Stimulated activated CD4-positive, alpha-beta T cell treated with anti-CD3 and anti-CD28 coated beads, Interleukin-1b, Interleukin-23, amount 100 ng/mL, for 4 hours (primary cell): ENCODE measurements around the gene ITSN1.

Experiments
- DNase-seq, 2 donors: peaks; one replicate each; pipeline ENCODE4 v3.0.0-alpha.2; 2020; ENCODE audit warnings: low read depth in 2 of 2

ITSN1 gene

DNA sequence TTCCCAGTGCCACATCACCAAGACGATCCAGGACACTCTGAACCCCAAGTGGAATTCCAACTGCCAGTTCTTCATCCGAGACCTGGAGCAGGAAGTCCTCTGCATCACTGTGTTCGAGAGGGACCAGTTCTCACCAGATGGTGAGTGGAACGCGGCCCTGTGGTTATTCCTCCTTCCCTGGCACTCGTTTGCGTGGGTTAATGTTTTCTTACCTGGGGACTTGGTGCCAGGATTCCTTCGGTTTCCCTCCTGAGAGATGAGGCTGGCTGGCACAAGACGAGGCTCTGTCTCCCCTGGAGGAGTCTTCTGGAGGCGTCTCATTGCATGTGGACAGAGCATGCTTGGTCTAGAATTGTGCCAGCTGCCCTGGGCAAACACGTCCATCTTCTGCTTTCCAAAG, 244.0 kb downstream of the ITSN1 start:
- DNase-seq = no peak

DNA sequence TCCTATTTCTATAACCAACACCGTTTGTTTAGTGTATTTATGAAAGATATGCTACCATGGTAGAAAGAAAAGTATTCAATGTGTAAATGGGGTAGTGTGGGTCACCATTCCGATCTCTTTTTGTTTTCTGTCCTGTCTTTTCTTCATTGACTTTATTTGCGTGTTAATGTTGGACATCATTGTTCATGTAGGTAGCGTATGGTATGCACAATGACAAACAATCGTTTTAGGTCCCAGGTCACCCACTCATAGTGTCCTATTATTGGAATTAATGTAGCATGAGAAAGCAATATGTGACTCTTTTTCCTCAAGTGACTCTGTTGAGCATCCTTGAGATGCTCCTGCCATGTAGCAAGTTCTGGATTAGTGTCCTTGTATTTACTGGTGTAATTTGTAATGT, 247.9 kb downstream of the ITSN1 start:
- no peak for DNase-seq

DNA sequence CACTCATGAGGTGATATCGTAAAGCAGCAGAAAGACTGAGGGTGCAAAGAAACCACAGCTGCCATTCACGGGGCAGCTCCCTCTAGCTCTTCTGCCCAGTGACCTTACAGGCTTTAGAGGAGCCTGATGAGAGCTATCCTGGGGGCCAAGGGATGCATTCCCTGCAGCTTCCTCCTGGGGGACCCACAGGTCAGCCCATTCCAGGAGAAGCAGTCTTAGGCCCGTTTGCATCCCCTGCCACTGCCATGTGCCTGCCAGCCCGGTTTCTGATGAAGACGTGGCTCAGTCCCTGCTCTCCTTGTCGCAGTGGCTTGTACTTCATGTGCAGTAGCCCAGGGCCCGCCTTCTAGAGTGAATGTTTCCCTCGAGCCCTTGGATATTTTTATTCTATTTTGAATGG, 250.6 kb downstream of the ITSN1 start:
- DNase-seq = no peak

DNA sequence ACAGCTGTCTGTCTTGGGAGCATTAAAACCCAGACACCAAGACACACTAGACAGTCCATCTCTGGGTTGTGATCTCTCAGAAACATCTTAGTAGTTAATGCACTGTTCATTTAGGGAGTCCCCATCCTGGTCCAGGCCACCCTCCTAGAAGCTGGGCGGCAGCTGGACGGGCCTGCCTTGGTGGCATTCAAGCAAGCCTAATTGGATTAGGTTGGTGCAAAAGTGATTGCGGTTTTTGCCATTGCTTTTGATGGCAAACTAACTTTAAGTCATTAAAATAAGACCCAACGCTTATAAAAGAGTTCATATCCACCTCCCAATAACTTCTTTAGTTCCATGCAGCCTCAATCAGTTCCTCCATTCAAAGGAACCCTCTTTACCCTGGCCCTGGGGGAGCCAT, 251.6 kb downstream of the ITSN1 start:
- DNase-seq = no peak

DNA sequence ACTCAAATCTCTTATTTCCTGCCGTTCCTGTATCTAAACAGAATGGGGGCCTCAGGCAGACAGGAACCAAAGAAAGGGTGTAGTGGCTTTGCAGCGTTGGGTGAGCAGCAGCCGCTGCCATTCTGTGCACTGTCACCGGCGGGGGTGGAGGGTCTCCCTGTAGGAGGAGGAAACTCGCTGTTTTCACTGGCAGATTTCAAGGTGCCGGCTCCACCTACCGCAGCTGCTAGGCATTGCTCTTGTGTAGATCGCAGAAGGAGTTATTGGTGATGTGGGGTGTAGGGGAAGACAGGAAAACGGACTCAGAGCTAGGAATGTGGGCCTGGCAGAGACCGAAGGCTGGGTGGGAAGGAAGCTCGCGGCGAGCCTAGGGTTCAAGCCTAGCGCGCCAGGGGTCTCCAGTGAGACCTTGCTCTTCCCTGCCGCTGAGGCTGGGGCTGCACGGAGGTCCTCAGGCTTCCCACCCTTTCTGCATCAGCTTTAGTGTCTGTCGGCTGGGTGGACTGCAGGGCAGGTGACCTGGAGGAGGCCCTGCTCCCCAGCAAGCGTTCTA, 252.5 kb downstream of the ITSN1 start:
- peak; percentile 57 to 61 for DNase-seq

DNA sequence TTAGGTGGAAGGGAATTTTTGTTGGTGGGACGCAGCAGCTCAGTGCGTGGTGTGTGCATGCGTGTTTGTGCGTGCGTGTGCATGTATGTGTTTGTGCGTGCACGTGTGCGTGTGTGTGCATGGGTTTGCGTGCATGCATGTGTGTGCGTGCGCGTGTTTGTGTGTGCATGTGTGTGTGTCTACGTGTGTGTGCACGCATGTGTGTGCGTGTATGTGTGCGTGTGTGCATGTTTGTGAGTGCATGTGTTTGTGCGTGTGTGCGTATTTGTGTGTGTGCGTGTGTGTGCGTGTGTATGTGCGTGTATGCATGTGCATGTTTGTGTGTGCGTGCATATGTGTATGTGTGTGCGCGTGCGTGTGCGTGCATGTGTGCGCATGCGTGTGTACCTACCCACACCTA, 253.1 kb downstream of the ITSN1 start:
- DNase-seq = no peak

DNA sequence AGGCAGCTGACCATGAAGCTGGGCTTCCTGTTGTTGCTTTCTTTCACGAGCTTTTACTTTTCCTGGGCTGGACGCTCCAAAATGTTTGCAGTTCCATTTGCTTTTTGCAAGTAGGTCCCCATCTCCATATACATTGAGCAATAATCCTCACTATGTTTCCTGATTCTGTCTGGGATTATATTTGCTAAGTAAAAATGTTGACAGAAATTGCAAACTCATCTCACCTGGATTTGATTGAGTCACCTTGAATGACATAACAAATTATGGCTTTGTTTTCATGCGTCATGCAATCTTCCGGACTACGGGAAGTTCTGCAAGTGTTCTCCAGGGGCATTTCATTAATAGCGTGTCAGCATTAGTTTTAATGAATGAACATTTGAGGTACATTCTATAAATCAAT, 254.4 kb downstream of the ITSN1 start:
- no peak for DNase-seq

DNA sequence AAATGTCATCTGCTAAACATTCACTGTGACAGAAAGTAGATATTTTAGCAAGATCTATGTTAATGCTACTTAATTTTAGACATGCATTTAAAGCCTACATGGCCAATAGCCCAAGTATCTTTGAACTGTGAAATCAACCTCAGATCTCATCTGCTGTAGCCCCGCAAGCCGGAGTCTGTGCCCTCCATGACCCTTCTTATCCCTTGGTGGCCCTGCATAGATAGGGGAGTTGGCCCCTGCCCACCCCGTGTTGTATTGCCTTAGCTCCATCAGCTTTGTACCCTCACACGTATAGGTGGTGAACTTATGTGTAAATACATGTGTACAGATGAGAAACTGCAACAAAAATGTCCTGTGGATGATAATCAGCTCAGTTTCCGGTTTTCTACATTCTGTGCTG, 254.8 kb downstream of the ITSN1 start:
- no peak for DNase-seq

DNA sequence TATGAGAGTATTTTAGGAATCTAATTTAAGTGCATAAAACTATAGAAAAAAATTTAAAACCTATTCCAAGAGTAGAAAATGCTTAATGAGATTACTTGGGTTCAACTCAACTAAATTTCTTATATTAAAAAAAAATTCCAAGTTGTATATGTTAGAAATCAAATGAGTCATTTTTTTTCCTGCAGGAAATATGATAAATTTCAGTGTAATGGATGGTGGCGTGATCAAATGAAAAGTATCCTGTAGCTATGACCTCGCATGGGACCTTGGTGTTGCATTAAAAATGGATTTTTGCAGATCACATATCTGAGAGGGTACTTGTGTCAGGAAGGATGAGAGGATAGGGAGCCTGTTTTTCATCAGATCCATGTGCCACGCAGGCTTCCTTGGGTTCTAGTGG, 255.4 kb downstream of the ITSN1 start:
- DNase-seq = no peak

DNA sequence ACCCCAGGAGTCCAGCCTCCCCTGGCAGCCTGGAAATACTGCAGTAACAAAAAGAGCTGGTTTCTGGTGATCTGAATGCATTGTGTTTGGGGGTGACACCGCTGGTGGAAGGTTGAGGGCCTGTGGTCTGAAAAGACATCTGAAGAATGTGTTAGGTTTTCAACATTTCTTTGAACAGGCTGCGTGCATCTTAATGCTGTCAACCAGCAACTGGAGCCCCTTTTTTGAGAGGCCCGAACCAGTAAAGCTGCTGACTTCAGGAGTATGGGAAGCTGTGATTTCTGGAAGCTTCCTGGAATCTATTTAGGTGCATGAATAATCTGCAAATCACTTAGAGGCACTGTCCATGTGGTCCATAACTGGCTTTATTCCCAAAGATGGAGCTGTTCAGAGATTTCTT, 256.3 kb downstream of the ITSN1 start:
- DNase-seq = no peak

DNA sequence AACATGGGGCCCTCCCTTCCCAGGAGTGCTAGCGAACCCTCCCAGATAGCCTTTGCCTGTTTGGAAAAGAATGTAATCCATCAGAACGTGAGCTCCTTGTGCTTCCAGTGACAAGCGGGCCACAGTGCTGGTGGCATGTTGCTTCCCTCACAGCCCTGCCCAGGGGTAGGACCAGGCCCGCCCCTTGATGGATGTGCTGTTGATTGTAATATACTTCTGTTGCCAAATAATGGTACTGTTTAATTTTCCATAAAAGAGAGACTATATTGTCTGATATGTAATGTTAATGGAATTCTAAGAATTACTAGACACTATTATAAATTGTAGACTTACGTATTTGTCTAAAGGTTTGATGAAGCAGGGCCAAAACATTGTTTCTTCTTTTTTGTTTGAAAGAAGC, 256.9 kb downstream of the ITSN1 start:
- no peak for DNase-seq

DNA sequence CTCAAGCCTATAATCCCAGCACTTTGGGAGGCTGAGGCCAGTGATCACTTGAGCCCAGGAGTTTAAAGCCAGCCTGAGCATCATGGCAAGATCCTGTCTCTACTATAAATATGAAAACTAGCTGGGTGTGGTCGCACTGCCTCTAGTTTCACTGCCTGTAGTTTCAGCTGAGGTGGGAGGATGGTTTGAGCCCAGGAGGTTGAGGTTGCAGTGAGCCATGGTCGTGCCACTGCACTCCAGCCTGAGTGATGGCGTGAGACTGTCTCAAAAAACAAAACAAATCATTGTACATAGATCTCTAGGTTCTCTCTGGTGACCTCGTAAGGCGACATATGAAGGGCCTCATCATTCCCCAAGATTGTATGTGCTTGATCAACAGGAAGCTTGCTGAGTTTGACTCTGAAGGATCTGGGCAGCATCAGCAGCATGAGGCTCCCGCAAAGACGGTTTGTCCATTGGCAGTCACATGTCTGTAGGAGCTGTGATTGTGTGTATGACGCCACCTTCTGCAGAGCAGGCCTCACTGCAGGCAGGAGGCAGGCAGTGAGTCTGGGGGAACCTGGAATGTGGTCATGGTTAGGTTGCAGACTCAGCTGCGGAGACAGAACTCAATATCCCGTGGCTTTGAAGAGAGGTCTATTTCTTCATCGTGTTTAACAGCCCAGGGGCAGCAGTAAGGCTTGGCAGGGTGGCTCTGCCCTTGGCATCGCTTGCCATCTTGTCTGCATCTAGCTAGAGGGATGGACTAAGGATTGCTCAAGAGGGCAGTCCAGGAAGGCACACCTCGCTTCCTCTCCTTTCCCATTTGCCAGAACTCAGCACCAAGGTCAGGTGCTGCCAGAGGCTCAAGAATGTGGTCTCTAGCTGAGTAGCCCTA, 259.3 kb downstream of the ITSN1 start:
- DNase-seq = no peak

DNA sequence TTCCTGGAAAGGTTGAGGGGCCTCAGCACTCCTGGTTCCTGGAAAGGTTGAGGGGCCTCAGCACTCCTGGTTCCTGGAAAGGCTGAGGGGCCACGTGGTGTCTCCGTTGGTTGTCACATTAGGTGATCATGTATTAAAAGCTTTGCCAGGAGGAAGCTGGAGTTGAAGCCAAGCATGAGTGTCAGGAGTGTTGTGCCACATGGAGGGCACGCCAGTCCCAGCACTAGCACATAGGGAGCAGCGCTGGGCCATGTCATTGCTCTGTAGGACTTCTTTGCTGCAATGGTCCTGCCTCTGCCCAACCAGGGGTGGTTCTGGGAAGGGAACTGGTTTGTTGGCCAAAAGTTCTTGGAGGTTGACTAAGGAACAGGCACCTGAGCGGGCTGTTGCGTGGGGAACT, 260.0 kb downstream of the ITSN1 start:
- DNase-seq = no peak

DNA sequence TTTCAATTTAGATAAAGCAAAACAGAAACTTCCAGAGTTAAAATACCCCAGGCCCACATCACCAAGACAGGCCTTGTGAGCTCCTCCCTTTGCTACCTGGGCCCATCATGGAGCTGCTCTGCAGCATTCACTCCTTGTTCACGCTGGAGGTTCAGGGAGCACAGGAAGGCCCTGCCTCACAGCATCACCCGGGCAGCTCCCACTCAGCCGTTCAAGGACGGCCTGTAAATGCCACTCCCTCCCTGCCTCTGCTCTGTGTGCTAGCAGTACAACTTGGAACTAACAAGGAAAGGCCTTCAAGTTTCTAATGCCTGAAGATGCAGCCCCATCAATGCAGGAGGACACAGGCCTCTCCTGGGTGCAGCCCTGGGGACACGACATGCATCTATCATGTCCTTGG, 261.7 kb downstream of the ITSN1 start:
- no peak for DNase-seq

DNA sequence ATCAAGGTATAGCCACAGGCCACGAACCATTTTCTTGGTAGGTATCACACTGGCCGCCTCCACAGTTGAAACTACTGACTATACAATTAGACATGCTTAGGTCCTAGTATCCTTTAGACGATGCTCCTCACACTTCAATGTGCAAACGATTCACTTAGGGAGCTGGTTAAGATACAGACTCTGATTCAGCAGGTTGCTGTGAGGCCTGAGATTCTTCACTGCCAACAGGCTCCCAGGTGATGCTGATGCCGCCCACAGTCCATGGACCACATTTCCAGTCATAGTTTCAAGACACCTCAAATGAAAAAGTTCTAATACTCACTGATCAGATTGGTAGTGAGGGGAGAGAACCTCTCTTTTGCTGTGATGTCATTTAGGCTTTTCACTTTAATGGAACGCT, 266.5 kb downstream of the ITSN1 start:
- DNase-seq = no peak

DNA sequence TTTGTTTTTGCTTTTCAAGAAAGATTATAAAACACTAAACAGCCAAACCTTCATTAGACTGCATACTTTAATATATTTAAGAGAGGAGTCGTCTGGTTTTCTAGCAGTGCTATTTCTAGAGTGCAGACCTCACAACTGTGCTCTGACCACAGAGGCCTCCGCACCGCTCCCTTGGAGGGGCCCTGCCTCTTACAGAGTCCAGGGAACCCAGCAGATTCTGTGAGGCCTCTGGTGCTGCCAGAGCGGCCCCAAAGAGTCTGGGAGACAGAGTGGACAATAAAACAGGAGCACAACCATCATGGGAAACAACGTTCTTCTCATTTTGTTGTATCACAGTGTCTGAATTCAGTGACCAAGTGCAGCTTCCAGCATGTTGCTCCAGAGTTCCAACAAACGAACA, 267.5 kb downstream of the ITSN1 start:
- no peak for DNase-seq

DNA sequence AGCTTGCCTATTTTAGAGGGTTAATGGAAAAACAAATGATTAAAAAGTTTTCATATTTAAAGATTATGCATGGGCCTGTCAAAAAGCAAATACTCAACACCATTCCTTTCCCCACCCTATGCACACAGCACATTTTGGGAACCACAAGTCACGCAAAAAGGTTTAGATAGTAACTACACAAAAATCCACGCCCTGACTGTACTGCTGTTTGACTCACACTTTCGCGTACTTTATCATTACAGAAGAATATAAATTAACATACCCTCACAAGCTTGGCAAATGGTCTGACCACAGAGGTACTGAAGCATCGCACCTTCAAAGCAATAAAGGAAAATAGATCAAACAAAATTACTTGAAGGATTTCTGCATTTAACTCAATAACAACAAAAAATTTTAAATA, 271.9 kb downstream of the ITSN1 start:
- no peak for DNase-seq

DNA sequence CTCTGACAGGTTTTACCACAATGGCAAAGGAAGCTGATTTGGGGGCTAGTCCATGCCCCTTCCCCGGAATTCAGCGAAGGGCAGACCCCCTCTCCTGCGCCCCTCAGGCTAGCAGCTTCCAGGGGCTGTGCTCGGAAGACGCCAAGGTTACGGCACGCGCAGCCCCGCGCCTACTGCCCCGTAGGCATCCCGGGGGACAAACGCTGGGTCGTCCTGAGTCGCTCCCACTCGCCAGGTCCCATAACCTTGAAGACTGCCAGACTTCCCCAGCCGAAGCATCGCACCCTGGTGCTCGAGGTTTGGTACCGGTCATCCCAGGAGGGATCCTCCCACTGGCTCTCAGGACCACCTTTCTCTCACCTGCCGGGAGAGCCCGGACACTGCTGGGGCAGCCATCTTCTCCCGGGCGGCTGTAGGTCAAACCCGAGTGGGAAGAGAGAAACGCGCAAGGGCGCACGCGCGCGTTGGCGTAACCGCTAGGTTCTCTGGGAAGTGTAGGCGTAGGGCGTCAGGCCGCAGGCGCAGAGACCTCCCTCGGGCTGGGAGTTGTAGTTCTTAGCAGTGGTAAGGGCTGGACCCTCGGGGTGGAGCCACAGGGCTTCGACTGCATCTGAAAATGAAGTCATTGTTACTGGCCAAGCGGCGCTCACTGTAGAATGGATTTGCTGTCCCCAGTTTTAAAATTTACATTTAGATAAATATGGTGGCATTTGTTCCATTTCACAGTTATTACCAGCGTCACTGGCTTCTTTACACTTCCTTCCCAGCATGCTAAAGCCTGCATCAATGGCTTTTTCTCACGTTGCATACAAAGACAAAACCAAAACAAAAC, 273.3 kb downstream of the ITSN1 start, which contains the start of gene ATP5PO:
TSS of gene ATP5PO (minus strand) at position 437 of the 832 bp plus-strand sequence. CDS start at position 396, 41 bp downstream.
- peak; percentile 92 to 93 for DNase-seq

DNA sequence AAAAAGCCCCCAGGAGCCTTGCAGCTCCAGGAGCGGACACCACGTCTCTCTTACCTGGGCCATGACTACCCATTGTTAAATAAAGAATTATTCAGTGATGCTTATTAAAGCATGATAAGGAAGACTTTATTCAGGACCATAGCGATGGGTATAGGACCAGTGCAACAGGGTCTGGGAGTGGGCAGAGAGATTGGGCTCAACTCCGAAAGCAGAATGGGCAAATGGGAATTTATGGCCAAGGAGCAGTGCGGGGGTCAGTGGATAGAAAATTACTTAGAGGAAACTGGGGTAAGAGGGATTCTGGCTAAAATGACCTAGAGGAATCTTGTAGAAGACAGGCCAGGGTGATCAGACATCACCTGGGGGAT, 273.9 kb downstream of the ITSN1 start:
- DNase-seq = no peak

DNA sequence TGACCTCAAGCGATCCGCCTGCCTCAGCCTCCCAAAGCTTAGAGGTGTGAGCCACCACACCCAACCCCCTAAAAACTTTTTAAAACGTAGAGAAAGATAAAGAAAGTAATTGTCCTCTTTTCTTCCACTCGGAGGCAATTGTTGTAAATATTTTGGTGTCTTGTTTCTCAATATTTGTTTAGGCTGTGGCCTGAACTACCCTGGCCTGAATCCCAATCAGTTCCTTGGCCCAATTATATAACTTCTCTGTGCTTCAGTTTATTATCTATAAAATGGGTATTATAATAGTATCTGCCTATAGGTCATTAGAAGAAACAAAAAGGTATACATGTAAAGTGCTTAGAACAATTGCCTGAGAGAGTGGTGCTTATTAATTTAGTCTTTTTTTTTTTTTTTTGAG, 275.1 kb downstream of the ITSN1 start:
- DNase-seq = no peak

DNA sequence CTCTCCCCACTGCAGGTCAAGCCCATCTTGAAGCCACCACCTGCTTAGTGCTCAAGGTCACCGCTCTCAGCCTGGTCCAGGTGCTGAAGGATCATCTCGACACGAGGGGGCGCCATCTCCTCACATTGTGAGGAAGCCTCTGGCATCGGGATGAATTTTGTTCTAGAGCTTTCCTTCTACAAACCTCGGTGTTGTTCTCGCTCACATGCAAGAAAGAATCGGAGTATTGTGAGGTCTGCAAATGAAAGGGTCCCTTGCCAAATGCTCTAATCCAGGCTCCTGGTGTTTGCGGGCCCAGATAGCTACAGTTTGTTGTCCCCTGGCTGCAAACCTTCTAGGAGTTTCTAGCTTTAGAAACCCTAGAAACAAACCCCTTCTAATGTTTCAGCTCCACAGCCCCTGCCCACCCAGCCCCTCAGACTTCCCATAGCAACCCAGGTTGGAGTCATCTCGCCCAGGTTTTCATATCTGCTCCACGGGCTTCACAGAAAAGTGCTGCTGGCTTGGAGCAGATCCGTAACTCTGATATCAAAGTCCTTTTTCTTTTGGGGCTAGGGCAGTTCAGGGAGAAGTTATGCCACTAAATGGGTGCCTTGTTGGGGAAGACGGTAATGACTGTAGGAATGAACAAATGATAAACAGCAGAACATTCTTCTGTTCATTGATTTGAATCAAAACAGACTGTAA, 281.9 kb downstream of the ITSN1 start:
- peak; percentile 90 to 92 for DNase-seq

DNA sequence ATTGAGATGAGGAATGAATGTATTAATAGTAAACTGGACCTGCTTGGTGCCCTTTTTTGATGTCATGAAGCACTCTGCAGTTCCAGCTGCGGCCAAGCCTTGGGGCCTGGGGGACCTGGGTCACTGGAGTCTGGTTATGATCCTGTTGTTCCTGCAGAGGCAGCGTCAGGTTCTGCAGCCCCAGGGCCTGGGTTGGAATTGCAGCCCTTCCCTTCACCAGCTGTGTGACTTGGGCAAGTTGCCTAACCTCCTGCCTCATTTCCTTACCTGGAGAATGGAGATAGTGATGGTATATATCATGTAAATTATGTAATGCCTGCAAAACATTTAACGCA, 282.4 kb downstream of the ITSN1 start:
- no peak for DNase-seq
